Embryonic facial prominence (tissue), 1 donor: Measurements from ENCODE around the gene AGL.
"Not testable (repeated sequence)": the region's sequence is repeated elsewhere in the genome, so short reads cannot be mapped to it uniquely, and the experiment has no call there.

ENCODE experiments used
- DNase-seq: peaks from one replicate; pipeline ENCODE4 v3.0.0-alpha.2; 2016; ENCODE audit errors: extremely low spot score

Gene AGL

DNA sequence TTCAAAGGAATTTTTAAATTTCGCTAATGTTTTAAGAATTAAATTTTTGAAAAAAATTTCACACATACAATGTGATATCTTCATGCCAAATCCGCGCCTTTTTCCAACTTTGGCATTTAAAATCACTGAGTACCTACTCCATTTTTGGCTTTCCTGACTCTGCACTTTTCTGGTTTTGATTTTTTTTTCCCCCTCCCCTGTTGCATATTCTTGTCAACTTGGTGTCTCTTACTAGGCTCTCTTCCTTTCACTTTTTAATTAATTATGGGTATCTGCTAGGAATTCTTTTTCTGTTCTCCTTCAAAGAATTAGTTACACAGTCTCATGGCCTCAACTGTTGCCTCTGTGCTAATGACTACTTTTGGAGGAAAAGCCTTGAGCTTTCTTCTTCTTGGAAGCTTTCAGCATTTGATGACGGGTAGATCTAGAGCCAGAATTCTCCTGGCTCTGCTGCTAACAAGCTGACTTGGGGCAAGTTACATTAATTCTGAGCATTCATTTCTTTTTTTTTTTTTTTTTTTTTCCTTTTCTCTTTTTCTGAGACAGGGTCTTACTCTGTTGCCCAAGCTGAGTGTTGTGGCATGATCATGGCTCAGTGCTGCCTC lies 1.8 kb downstream of the AGL start:
- DNase-seq: no peak

DNA sequence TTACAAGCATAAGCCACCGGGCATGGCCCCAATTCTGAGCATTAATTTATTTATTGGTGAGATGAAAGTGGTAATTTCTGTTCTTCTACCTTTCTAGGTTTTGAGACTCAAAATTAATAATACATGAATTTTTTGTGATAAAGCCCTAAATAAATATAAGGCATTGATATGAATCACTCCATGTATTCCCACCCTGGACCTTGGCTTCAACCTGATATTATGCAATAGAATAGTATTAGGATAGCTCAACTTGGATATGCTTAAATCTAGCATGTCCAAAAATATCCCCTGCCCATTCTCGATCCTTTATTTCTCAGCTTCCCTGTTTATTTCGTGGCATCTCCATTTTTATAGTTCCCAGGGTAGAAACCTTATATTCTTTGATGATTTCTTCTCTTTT lies 2.5 kb downstream of the AGL start:
- no peak for DNase-seq

DNA sequence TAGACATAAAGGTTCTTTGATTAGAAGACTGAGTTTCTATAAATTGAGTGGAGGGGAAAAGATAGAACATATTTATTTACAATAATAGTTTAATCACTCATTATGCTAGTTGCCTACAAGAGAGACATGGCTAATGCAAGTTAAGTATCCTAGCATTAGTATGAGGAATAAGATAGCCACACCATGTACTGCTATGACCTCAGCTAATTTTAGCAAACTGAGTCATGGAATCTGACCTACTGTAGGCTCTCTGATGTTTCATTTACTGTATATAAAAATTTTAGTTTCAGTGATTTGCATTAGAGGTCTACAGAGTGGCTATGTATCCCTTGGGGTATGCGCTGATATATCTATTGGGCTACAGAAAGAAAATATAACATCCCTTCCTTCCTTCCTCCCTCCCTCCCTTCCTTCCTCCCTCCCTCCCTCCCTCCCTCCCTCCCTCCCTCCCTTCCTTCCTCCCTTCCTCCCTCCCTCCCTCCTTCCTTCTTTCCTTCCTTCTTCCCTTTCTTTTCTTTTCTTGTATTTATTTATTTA lies 5.8 kb downstream of the AGL start:
- DNase-seq: no peak

DNA sequence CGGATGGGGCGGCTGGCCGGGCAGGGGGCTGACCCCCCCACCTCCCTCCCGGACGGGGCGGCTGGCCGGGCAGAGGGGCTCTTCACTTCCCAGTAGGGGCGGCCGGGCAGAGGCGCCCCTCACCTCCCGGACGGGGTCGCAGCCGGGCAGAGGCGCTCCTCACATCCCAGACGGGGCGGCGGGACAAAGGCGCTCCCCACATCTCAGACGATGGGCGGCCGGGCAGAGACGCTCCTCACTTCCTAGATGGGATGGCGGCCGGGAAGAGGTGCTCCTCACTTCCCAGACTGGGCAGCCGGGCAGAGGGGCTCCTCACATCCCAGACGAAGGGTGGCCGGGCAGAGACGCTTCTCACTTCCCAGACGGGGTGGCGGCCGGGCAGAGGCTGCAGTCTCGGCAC lies 6.9 kb downstream of the AGL start:
- DNase-seq: not testable (repeated sequence)

DNA sequence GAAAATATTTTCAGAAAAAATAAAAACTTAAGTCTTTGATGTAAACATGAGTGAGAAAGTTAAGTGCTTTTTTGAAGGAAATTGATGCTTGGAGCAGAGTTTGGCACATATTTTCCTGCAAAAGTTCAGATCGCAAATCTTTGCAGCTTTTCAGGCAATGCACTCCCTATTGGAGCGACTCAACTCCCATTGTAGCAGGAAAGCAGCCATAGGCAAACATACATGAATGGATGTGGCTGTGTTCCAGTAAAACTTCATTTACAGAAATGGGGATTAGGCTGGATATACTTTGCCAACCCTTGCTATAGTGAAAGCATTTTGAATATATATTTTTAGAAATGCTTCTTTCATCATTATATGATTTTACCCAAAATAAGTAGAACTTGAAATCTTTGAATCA lies 8.1 kb downstream of the AGL start:
- DNase-seq: no peak

DNA sequence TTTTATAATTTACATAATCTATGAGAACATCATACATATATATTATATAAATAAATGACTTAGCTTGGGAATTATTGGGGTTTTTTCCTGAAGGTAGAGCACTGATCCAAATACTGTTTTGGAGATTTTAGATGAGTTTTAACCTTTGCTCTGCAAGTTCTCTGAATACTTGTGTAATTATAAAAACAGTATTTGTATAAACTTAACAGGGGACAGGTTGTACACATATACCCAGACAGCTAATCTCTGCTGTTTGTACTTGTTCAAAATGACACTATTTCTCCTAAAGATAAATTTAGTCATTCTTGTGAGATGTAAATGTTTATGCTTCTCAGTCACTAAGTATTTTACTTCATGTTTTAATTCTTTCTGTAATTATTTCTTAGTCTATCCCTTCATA lies 8.7 kb downstream of the AGL start:
- DNase-seq: no peak

DNA sequence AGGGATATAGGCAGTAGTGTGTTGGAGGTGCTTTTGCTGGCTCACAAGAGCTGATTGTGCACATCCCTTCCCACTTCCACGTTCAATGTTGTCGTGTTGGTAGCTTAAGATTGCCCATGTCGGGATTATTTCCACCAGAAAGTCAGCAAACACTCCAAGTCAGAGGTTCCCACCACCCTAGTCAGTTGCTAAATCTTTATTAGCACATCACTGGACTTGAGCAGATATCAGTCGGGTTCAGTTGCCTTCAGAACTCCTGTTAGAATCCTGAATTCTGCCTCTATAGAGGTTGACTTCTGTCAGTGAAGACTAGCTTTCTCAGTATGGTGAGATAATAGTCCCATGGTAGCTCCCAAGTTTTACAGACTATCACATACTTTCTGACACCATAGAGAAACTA lies 10.5 kb downstream of the AGL start:
- no peak for DNase-seq

DNA sequence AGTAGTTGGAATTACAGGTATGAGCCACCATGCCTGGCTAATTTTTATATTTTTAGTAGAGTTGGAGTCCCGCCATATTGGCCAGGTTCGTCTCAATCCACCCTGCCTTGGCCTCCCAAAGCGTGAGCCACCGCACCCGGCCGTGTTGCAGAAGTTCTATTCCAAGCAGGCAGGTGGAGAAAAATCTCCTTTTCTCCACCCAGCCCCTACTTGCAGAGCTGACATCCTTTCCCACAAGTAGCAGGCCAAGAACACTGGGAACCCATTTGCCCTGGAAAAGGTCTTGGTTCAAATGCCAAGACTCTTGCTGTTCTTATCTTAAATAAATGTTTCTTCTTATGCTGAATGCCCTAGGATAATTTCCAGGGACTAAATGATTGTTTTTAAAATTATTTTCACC lies 17.5 kb downstream of the AGL start:
- DNase-seq: no peak

DNA sequence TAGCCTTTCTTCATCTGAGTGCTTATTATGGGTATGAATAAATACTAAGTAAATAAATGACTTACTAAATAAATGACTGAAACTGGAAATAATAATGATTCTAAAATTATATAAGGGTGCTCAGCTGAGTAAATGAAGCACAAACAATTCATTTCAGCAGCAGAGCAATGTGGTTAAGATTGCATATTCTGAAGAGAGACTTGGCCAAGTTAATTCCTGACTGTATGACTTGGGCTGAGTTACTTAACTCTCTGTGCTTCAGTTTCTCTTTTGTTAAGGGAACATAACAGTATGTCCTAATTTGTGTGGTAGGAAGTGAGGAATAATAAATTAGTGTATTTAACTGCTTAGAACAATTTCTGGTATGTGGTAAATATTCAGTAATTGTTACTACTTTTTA lies 19.1 kb downstream of the AGL start:
- no peak for DNase-seq

DNA sequence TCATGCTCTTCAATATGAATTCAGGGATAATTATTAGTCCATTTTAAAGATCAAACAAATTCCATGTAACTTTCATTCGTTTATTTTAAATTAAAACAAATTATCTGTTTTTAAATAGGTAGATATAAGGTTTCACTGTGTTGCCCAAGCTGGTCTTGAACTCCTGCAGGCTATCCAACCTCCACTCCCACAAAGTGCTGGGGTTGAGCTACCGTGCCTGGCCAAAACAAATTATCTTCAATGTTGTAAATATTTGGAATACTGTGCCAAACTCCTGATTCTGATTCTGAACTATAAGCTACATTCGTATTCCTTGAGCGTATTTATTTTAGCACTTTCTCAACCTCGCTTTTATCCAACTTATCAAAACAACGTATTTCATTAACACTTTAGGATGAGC lies 19.6 kb downstream of the AGL start:
- no peak for DNase-seq

DNA sequence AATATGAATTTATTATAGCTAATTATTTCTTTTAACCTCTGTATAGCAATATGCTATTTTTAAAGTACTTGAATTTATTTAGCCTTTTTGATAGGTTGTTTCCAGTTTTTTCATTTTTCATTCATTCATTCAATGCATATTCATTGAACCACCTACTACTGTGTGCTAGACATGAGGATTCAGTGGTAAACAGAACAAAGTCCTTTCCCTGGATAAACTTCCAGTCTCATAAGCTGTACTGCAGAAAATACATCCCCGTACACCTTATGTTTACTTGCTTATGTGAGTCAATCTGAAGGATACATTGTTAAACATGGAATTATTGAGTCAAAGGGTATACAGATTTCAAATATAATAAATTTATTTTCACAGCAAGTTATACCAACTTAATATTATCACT lies 21.9 kb downstream of the AGL start:
- no peak for DNase-seq

DNA sequence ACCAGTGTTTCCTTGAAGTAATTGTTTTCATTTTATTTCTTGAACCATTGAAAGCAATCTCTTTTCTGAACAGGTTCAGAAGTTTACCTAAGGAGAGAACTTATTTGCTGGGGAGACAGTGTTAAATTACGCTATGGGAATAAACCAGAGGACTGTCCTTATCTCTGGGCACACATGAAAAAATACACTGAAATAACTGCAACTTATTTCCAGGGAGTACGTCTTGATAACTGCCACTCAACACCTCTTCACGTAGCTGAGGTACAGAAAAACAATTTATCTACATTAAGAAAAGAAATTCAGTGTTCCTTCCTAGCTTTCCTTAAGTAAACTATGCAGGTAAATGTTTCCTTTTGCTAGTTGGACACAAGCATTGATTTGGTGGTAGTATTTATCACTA lies 27.4 kb downstream of the AGL start:
- DNase-seq: no peak

DNA sequence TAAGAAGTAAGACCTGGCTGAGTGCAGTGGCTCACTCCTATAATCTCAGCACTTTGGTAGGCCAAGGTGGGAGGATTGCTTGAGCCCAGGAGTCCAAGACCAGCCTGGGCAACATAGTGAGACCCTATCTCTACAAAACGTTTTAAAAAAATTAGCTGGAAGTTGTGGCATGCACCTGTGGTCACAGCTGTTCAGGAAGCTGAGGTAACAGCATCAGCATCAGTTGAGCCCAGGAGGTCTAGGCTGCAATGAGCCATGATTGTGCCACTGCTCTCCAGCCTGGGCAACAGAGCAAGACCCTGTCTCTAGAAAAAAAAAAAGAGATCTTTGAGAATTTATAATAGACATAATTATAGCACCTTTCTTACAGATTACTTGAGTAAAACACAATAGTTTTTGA lies 36.0 kb downstream of the AGL start:
- DNase-seq: no peak

DNA sequence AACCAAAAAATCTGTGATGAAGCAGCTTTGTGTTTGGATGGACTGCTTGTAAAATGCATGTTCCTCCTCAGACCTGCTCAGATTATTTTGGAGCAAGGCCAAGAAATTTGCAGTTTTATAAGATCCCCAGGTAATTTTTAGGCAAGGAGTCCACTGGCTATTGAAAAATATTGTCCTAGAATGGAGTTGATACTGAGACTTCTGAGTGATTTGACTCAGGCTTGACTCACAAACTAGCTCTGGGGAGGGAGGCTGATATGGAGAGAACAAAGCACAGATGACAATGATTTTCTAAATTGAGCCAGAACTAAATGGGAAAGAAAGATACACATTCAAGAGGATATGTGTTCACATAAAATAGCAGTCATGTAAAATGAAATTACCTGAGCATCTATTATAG lies 36.7 kb downstream of the AGL start:
- no peak for DNase-seq

DNA sequence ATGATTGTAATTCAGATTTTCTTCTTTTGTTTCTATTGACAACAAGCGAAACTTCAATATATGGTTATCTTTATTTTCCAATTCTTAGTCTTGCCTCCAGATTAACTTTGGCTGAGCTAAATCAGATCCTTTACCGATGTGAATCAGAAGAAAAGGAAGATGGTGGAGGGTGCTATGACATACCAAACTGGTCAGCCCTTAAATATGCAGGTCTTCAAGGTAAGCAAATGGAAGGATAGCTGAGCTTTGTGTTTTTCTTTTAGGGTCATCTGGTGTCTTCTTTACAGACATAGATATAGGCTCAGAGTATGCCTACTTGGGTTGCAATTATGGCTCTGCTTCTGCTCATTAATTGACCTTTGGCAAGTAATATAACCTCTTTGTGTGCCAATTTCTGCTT lies 37.7 kb downstream of the AGL start:
- no peak for DNase-seq

DNA sequence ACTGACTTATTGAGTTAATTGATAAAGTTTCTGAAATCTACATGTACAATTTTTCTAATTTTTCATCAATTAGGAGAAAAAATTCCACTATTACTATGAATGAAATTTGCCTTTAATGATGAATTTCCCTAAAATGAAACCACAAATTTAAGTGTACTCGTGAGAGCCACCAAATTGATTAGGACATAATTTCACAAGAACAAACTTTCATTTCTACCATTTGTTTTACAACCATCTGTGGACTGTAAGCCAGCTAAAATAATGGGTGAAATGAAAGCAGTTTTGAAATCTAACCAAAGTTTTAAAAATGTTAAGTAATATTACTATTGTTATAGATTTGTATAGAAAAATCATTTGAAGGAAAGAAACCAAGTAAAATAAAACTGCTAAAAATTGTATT lies 41.8 kb downstream of the AGL start:
- DNase-seq: no peak

DNA sequence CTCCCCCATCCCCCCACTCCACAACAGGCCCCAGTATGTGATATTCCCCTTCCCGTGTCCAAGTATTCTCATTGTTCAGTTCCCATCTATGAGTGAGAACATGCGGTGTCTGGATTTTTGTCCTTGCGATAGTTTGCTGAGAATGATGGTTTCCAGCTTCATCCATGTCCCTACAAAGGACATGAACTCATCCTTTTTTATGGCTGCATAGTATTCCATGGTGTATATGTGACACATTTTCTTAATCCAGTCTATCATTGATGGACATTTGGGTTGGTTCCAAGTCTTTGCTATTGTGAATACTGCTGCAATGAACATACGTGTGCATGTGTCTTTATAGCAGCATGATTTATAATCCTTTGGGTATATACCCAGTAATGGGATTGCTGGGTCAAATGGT lies 53.1 kb downstream of the AGL start:
- DNase-seq: not testable (repeated sequence)

DNA sequence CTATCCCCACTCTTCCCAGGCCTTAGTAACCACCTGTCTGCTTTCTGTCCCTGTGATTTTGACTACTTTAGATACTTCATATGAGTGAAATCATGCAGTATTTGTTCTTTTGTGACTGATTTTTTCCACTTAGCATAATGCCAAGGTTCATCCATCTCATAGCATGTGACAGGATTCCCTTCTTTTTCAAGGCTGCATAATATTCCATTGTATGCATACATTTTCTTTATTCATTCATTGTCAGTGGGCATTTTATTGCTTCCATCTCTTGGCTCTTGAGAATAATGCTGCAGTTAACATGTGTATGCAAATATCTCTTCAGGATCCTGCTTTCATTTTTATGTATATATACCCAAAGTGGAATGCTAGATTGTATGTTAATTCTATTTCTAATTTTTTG lies 56.4 kb downstream of the AGL start:
- no peak for DNase-seq

DNA sequence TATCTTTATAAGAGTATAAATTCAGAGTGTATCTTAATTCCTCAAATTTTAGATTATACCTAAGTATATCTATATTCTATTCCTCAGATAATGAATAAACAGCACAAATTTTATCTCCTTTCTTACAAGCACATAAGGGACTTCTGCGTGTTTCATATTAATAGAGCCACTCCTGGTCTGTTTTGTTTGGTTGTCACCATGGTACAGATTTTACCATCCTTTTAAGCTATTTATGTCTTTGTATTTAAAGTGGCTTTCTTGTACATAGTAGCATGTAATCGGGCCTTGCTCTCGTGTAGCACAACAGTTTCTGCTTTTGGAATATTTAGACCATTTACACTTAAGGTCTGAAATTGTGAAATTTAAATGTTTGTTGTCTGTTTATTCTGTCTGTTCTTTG lies 67.1 kb downstream of the AGL start:
- no peak for DNase-seq

DNA sequence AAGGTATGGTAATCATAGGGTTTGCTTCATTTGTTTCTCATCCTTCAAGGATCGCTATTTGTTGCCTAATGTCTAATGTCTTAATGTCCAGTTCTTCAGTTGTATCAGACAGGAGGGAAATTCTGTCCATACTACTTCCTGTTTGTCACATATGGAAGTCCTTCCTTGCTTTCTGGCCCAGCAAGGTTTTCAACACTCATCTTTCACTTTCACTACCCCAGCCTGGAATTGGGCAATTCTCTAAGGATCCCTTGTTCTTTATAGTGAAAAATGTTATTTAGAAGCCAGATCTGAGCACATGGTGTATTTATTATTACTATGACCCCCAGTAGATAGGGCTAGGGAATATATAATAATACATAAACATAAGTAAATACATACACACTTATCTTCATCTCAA lies 69.1 kb downstream of the AGL start:
- no peak for DNase-seq

DNA sequence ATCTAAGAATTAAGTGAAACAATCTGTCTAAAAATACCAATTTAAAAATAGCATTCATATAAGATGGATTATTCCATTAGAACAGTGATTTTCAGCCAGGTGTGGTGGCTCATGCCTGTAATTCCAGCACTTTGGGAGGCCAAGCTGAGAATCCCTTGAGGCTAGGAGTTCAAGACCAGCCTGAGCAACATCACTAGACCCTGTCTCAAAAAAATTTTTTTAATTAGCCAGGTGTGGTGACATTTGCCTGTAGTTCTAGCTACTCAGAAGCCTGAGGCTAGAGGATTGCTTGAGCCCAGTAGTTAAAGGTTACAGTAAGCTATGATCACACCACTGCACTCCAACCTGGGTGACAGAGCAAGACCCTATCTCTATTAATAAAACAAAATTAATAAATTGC lies 84.6 kb downstream of the AGL start:
- DNase-seq: no peak

DNA sequence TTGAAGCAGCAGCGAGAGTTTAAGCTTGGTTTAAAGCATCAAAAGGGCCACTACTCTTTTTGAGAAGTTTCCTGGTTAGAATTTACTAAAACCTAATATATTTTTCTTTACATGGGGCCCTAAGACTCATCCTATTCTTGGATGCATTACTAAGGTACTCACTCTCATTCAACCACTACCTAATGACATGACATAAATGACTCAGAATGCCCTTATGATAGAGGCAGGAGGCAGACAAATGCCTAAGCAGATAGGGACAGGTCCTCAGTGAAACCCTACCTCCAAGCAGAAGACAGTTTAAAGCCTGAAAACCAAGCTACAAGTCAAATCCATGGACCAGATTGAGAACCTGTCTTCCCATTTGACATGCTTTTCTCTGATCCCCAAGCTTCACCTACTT lies 85.4 kb downstream of the AGL start:
- no peak for DNase-seq

DNA sequence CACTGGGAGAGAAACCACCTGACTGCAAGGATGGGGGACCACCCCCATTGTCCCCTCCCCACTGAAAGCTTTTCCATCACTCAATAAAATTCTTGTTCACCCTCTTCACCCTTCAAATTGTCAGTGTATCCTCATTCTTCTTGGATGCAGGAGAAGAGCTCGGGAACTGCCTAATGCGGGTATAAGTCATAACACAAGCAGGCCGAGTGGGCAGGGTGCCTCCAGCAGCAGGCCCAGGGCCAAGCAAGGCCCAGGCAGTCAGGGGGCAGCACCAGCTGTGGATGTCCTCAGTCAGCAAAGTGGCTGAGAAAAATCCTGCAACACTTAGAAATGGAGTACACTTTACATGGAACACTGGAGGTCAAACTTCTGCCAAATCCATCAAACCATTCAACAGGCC lies 85.9 kb downstream of the AGL start:
- no peak for DNase-seq

DNA sequence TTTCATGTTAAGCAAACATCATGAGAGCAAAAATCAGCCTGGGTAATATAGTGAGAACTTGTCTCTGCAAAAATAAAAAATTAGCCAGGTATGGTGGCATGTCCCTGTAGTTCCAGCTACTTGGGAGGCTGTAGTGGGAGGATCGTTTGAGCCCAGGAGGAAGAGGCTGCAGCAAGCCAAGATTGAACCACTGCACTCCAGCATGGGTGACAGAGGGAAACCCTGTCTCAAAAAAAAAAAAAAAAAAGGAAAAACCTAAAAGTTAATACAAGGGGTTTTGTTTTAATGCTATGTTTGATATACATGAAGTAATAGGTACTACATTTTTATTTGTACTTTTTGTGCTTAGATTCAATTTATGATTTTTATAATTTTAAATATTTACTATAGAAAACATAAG lies 92.6 kb downstream of the AGL start:
- DNase-seq: no peak
